Testis (tissue), 2 donors: ENCODE data around the gene INSR.

Source experiments
- CTCF ChIP-seq, 3 experiments: fragments of 450-650 bp in 2 of 3; fragments of 200-600 bp in 1 of 3; sonication (generic) in 1 of 3; IDR thresholded peaks; one replicate each; pipeline ENCODE4 v1.5.1; 2016 to 2019; ENCODE audit warnings: antibody characterized with exemption in 3 of 3, mild to moderate bottlenecking in 2 of 3, moderate library complexity in 1 of 3
- POLR2A ChIP-seq: fragments of 450-650 bp; IDR thresholded peaks from one replicate; pipeline ENCODE4 v1.6.1; 2017; ENCODE audit warnings: antibody characterized with exemption, mild to moderate bottlenecking, moderate library complexity

- TF ChIP-seq CTCF (IDR thresholded peaks at IDR 0.05) (no peak), POLR2A (no peak)
Observed at GRCh38 chr19:7267792-7268704, 26.2 kb downstream of the INSR start.
